Measurements from ENCODE around the gene SMC2.

SMC2 gene

GRCh38 chr9:104093647-104094533, at the start of gene SMC2:
Gene SMC2 (plus strand): TSS chr9:104094309. CDS start chr9:104095385, 1,076 bp downstream.
- DNase-seq, result peak; percentile 92

GRCh38 chr9:104068546-104068945, 25.6 kb upstream of the SMC2 start:
- DNase-seq, result no peak

- no peak for DNase-seq
Measured at GRCh38 chr9:104069288-104069687, 24.8 kb upstream of the SMC2 start.

GRCh38 chr9:104071589-104071988, 22.5 kb upstream of the SMC2 start:
- no peak for DNase-seq

- no peak for DNase-seq
Measured at GRCh38 chr9:104073098-104073769, 20.9 kb upstream of the SMC2 start.

- DNase-seq, result no peak
Measured at GRCh38 chr9:104073770-104074133, 20.4 kb upstream of the SMC2 start.

GRCh38 chr9:104074876-104075275, 19.2 kb upstream of the SMC2 start:
- DNase-seq, result no peak

GRCh38 chr9:104075801-104076753, 18.0 kb upstream of the SMC2 start:
- no peak for DNase-seq

- DNase-seq, result no peak
Measured at GRCh38 chr9:104078596-104078995, 15.5 kb upstream of the SMC2 start.

- no peak for DNase-seq
Measured at GRCh38 chr9:104080983-104081382, 13.1 kb upstream of the SMC2 start.

- DNase-seq, result no peak
Measured at GRCh38 chr9:104082168-104082567, 11.9 kb upstream of the SMC2 start.

GRCh38 chr9:104085525-104085924, 8.6 kb upstream of the SMC2 start:
- no peak for DNase-seq

- no peak for DNase-seq
Measured at GRCh38 chr9:104087894-104088293, 6.2 kb upstream of the SMC2 start.

- DNase-seq, result no peak
Measured at GRCh38 chr9:104088416-104088815, 5.7 kb upstream of the SMC2 start.

- DNase-seq, result no peak
Measured at GRCh38 chr9:104090578-104090977, 3.5 kb upstream of the SMC2 start.

GRCh38 chr9:104091116-104091515, 3.0 kb upstream of the SMC2 start:
- DNase-seq, result no peak

GRCh38 chr9:104091708-104092107, 2.4 kb upstream of the SMC2 start:
- DNase-seq, result peak; percentile 6

- no peak for DNase-seq
Measured at GRCh38 chr9:104092192-104092591, 1.9 kb upstream of the SMC2 start.

GRCh38 chr9:104092875-104093600, 1.1 kb upstream of the SMC2 start:
- DNase-seq, result no peak

- no peak for DNase-seq
Measured at GRCh38 chr9:104094534-104095015, 466 bp downstream of the SMC2 start.

GRCh38 chr9:104099630-104100029, 5.5 kb downstream of the SMC2 start:
- no peak for DNase-seq

GRCh38 chr9:104104360-104104759, 10.3 kb downstream of the SMC2 start:
- DNase-seq, result no peak
